Activated T-helper 9 cell treated with anti-CD3 and anti-CD28 coated beads, Interleukin-2, amount 50 U/mL, for 16 hours (primary cell): ENCODE results near the gene CEP250.
"Not testable (repeated sequence)": the region's sequence is repeated elsewhere in the genome, so short reads cannot be mapped to it uniquely, and the experiment has no call there.

Experiments used
- DNase-seq: peaks from one replicate; pipeline ENCODE4 v3.0.0-alpha.2; 2020; ENCODE audit warnings: low read depth

Gene CEP250

GRCh38 chr20:35492352-35492751, 37.0 kb downstream of the CEP250 start:
- DNase-seq = no peak

DNA sequence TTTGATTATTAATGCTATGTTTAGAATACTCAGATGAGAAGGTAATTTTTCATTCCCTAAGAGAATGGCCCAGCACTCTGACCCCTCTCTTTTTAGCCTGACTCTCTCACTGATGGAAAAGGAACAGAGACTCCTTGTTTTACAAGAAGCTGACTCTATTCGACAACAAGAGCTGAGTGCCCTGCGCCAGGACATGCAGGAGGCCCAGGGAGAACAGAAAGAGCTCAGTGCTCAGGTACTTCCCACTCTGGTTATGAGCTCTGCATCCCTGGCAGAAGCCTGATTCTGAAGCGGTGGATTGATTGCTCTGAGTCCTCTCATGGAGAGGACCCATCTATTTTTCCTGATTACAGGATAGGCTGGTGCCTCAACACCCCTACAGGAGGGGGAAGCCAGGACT, 41.1 kb downstream of the CEP250 start:
- DNase-seq = no peak

- no peak for DNase-seq
These were observed 41.9 kb downstream of the CEP250 start for GRCh38 chr20:35497320-35497719.

- no peak for DNase-seq
These were observed 42.4 kb downstream of the CEP250 start for GRCh38 chr20:35497780-35498189.

DNA sequence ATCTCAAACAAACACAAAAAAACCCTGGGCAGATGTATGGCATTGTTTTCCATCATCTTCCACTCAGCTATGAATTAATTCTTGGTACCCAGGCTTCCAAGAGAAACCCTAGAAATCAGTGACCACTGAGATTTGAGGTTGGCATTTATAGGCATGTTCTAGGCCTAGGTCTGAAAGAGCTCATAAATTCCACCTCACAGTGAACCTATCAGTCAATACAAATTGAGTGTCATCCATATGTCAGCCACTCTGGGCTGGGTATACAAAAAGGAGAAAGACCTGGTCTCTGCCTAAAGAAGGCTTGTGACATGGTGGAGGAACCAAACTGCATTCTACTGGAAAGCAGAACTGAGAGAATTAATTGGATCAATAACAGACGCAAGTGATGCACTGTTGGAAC, 43.9 kb downstream of the CEP250 start:
- no peak for DNase-seq

- DNase-seq = no peak
These were observed 47.0 kb downstream of the CEP250 start for GRCh38 chr20:35502352-35502751.

GRCh38 chr20:35503281-35503680, 47.9 kb downstream of the CEP250 start:
- DNase-seq = no peak

- no peak for DNase-seq
These were observed 48.6 kb downstream of the CEP250 start for GRCh38 chr20:35503841-35504561.

GRCh38 chr20:35504751-35505150, 49.4 kb downstream of the CEP250 start:
- no peak for DNase-seq

DNA sequence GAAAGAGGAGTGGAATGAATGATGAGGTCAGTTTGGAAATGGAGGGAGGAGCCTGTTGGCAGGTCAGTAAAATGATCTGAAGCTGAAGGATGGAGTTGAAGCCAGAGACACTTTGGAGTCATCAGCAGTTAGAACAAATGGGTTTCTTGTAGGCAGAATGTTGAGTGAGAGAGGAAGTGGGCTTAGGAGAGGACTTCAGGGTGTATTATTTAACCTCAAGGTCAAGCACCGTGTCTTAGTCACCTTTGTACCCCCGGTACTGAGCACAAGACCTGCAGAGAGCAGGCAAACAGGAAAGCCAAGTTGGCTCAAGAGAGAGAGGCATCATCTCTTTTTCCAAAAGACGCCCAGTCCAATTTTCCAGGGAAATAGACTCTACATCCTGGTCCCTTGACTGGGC, 50.8 kb downstream of the CEP250 start:
- no peak for DNase-seq

DNA sequence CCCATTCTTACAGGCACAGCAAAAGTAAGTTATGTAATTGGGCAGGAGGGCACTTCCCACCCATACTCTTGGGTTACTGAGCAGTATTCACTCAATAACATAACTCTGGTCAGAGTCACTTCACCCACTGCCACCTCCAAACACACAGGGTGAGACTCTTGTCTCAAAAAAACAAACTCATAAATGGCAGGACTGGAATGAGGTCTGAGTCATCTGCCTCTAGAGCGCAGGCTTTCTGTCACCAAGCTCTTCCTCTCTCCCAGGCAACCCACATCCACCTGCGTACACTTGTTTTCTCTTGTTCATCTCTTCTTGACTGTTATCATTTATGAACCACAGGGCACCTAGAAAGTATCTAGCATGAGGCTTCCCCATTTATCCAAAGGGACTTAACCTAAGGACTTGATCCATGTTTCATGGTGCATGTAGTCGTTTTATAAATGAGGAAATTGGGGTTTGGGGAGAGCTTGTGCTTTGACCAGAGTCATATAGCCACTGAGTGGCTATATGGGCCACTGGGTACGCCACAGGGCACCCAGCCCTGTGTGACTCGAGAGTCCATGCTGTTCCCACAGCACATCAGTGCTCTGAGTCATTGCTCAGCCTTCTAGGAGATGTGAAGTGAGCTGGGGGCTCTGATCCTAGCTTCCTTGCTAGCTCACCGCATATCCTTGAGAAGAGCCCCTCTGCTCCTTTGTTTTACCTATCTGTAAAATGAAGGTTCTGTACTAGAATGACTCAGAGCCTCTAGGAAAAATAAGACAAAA, 51.7 kb downstream of the CEP250 start:
- DNase-seq = no peak

DNA sequence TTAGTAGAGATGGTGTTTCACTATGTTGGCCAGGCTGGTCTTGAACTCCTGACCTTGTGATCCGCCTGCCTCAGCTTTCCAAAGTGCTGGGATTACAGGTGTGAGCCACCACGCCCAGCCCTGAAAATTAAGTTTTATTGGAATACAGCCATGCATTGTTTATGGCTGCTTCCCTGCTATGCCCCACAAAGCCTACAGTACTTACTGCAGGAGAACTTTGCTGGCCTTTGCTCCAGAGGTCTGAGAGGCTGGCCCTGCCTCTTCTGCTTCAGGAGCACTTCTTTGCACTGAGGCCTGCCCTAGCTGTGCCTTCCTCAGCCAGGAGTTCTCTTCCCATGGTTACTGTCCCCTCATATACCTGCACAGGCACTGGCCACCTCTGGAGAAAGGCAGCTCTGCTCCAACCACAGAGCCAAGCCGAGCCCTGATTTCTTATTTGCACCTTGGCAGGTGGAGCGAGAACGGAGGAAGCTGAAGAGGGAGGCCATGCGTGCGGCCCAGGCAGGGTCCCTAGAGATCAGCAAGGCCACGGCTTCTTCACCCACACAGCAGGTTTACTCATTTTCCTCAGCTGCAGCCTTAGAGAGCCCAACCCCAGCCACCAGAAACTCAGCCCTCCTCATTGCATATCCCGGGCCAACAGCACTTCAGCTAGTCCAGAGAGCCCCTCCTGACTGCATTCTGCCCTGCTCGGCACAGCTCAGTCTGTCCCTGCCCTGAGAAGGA, 53.3 kb downstream of the CEP250 start:
- no peak for DNase-seq

DNA sequence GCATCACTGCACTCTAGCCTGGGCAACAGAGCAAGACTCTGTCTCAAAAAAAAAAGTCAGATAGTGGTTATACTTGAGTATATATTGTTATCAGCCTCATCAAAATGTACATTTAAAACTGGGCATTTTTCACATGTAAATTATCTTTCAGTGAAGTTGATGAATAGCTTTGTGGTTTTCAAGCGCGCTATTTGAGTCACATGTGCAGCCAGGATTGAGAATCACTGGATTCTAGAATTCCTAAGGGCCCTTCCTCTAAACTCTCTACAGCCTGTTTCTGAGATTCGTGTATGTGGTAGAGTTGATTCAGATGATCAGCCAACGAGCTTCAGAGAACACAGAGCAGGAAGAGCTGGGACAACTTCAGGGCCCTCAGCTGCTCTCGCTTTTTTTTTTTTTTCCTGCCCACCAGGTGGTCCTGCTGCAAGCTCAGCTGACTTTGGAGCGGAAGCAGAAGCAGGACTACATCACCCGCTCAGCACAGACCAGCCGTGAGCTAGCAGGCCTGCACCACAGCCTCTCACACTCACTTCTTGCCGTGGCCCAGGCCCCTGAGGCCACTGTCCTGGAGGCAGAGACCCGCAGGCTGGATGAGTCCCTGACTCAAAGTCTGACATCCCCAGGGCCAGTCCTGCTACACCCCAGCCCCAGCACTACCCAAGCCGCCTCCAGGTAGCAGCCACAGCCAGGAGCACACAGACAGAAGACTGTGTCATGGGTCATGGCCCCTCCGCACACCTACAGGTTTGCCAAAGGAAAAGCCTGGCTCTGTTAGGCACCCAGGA, 55.7 kb downstream of the CEP250 start:
- no peak for DNase-seq

GRCh38 chr20:35511814-35512420, 56.5 kb downstream of the CEP250 start:
- no peak for DNase-seq

GRCh38 chr20:35514371-35514932, 59.1 kb downstream of the CEP250 start:
- DNase-seq = no peak

DNA sequence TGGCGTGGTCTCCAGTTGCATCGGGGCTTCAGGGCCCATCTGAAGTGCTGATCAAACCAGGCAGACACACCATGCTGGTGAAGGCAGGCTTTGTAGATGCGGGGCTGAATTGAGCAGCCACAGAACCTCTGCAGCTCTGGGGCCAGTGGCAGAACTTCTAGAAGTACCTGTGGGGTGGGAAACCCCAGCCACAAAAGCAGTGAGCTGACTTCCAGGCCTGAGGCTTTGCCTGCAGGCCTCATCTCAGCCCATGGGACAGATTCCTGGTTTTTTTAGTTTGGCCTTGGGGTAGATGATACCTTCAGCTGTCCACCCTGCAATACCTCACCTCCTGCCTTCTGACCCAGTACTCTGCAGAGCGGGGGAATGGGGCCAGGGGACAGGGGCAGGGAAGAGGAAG, 59.9 kb downstream of the CEP250 start:
- DNase-seq = no peak

DNA sequence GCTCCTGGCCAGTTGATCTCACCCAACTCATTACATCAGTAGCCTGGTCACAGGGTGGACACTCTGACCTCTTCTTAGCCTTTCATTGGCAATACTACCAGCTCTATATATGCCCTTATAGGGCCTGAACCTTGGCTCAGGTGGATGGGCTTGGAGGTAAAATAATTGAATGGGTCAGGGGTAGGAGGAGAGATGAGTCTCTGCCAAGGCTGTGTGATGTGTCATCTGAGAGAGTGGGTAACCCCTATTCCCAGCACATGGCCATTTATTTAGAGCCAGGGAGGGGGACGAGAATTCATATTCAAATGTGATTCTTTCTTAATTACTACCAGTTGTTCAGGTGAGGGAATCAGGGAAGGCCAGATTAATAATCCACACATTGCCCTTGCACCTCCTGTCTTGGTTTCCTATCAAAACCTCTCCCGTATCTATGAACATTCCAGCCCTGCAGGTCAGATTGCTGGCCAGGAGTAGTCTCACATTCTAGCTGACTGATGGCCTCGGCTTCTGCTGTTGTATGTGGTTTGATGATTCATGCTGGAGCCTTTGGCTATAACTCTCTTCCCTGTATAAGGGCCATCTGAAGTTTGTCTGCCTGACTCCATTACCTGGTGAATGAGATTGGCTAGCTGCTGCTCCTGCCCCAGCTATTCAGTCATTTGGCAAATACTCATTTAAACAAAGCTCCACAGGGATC, 60.7 kb downstream of the CEP250 start:
- DNase-seq = no peak

DNA sequence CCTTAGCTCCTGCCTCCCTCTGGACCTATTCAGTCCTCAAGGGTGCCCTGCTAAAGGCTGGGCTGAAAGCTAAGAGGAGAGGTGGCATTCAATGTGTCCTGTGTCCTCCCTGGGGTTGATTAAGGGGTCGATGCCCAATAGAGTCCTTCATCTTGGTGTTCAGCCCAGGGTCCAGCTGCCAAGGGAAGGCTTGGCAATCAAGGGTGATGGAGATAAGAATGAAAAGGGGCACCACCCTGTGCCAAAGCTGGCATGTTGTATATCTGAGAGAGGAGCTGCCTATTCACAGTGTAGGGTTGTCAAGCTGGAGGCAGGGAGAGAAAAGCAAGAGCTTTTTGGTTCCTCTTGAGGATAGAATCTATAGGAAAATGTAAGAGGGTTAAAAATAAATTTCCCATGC, 61.7 kb downstream of the CEP250 start:
- no peak for DNase-seq

DNA sequence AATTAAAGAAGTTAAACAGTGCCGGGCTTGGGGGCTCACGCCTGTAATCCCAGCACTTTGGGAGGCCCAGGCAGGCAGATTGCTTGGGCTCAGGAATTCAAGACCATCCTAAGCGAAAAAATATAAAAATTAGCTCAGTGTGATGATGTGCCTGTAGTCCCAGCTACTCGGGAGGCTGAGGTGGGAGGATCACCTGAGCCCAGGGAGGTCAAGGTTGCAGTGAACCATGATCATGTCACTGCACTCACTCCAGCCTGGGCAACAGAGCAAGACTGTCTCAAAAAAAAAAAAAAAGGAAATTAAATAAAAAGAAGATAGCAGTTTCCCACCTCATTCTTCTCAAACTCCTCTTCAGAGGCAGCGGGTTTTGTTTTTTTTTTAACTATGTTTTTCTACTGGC, 62.4 kb downstream of the CEP250 start:
- DNase-seq = not testable (repeated sequence)

GRCh38 chr20:35518955-35519354, 63.6 kb downstream of the CEP250 start:
- no peak for DNase-seq
